ENCODE data around the gene SORCS2. TPM values are rescaled to one million over a fixed set of nuclear protein-coding genes. Genes with fewer than 3 reads are reported as not detected.

The SORCS2 gene
- total and polyA plus RNA-seq, 2 of the 8 experiments (the other 6 are each of a cell fraction or from before 2014, with no cell fraction given) = 0.36 to 1.8 TPM

DNA sequence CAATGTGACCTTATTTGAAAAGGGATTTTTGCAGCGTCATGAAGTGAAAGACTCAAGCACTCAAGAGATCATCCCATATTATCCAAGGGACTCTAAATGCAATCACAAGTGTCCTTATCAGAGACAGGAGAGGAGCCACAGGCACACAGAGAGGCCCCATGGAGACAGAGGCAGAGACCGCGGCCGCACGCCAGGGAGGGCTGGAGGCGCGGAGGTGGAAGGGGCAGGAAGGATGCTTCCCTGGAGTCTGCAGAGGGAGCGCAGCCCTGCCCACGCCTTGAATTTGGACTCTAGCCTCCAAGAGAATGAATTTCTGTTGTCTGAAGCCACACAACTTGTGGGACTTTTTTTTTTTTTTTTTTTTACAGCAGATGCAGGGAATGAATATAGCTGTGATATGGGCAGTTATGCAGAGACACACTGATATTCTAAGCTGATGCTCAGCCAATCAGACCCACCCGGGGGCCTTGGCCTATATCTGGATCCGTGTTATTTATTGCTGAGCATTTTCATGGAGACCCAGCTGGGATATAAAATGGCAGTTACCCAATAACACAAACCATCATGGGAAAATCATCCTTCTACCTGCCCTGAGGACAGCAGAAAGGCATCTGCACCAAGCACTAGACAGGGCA, 487.2 kb downstream of the SORCS2 start (continued):
- TF ChIP-seq BACH1 (IDR thresholded peaks at IDR 0.05; ENCODE audit: low read length) = no peak
- TF ChIP-seq NRF1 (IDR thresholded peaks at IDR 0.05; ENCODE audit: low read depth, low read length) = no peak
- no peak for TF ChIP-seq PHF8 (conservative IDR thresholded peaks at IDR 0.05; ENCODE audit: low read depth, low read length)
